Fibroblast of pulmonary artery (primary cell): ENCODE results near the gene FOSL1.

Experiments
- DNase-seq: peaks from one replicate; pipeline ENCODE4 v3.0.0-alpha.2; 2010; ENCODE audit warnings: low read depth
- H3K4me3 ChIP-seq: replicated peaks from 2 replicates; pipeline ENCODE4 v1.5.1; 2011; ENCODE audit warnings: low read depth, mild to moderate bottlenecking, control low read depth, low read length, moderate library complexity
- TF ChIP-seq, protein P1 (sequence below): IDR thresholded peaks from 2 replicates; pipeline ENCODE4 v1.5.1; 2011; ENCODE audit warnings: mild to moderate bottlenecking, control low read depth, low read length, inconsistent platforms; ENCODE audit errors: missing control alignments

Gene FOSL1

DNA sequence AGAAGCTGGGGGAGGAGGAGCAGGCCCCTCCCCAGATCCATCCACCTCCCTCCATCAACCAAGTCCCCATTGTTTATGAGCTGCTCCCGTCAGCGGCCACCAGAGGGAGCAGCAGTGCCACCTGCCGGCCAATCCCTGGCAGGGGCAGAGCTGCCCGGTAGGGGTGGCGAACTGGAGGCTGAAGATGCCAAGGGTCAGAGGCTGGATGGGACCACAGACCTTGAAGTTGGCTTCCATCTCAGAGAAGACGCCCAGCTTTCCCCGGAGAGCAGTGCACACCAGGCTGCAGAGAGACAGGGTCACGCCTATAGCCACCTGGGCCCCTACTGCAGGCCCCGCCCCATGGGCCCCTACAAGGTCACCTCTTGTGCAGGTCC, 15.5 kb downstream of the FOSL1 start:
- TF ChIP-seq, protein P1, sequence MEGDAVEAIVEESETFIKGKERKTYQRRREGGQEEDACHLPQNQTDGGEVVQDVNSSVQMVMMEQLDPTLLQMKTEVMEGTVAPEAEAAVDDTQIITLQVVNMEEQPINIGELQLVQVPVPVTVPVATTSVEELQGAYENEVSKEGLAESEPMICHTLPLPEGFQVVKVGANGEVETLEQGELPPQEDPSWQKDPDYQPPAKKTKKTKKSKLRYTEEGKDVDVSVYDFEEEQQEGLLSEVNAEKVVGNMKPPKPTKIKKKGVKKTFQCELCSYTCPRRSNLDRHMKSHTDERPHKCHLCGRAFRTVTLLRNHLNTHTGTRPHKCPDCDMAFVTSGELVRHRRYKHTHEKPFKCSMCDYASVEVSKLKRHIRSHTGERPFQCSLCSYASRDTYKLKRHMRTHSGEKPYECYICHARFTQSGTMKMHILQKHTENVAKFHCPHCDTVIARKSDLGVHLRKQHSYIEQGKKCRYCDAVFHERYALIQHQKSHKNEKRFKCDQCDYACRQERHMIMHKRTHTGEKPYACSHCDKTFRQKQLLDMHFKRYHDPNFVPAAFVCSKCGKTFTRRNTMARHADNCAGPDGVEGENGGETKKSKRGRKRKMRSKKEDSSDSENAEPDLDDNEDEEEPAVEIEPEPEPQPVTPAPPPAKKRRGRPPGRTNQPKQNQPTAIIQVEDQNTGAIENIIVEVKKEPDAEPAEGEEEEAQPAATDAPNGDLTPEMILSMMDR = no peak
- H3K4me3 ChIP-seq = no peak overlapping the region
- peak; percentile 83 for DNase-seq

DNA sequence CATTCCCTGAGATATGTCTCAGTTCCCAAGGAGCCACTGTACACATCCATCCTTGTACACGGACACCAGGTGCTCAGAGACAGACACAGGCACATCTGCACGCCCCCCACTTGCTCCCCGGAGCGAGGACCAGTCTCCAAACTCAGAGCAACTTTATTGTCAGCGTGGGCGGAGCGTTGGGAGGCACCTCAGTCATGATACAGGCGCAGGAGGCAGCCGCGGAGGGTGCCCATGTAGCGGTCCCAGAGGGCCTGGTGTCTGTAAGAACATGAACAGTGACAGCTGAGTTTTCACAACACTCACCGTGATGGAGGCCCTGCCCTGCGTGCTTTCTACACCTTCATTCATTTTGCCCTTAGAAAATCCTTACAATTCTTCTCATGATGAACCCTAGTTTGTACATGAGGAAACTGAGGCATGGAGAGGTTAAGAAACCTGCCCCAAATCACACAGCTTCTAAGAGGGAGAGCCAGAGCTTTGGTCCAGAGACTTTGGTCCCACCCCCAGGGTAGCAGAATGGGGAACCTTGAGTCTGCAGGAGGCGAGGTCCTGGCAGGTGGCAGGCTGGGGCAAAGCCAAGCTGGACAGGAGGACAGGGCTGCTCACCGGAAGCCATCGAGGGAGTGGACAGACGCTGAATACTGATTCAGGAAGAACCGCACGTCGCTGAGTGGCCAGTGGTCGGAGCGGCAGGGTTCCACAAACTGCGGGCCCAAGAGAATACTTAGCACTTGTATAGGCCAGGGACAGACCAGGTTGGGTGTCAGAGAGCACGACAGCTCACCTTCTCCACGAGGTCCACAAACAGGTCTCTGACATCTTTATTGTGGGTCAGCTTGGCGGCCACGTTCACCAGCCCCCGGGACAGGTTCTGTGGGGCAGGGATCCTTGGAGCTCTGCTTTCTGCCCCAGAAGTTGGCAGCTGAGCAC, 16.1 kb downstream of the FOSL1 start:
- TF ChIP-seq, protein P1 = no peak
- no peak overlapping the region for H3K4me3 ChIP-seq
- no peak for DNase-seq

DNA sequence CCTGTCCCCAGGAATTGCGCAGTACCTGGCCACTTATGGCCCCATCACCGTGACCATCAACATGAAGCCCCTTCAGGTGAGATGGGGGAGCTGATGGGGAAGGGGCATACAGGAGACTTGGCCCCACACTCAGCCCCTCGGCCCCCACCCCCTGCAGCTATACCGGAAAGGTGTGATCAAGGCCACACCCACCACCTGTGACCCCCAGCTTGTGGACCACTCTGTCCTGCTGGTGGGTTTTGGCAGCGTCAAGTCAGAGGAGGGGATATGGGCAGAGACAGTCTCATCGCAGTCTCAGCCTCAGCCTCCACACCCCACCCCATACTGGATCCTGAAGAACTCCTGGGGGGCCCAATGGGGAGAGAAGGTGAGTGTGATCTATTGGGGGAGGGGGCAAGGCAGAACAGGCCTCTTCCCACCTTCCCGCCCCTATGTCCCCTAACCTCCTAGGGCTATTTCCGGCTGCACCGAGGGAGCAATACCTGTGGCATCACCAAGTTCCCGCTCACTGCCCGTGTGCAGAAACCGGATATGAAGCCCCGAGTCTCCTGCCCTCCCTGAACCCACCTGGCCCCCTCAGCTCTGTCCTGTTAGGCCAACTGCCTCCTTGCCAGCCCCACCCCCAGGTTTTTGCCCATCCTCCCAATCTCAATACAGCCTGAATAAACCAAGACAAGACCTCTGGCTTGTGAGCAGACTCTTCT, 17.0 kb downstream of the FOSL1 start:
- no peak overlapping the region for H3K4me3 ChIP-seq
- no peak for DNase-seq
- TF ChIP-seq, protein P1 = no peak

DNA sequence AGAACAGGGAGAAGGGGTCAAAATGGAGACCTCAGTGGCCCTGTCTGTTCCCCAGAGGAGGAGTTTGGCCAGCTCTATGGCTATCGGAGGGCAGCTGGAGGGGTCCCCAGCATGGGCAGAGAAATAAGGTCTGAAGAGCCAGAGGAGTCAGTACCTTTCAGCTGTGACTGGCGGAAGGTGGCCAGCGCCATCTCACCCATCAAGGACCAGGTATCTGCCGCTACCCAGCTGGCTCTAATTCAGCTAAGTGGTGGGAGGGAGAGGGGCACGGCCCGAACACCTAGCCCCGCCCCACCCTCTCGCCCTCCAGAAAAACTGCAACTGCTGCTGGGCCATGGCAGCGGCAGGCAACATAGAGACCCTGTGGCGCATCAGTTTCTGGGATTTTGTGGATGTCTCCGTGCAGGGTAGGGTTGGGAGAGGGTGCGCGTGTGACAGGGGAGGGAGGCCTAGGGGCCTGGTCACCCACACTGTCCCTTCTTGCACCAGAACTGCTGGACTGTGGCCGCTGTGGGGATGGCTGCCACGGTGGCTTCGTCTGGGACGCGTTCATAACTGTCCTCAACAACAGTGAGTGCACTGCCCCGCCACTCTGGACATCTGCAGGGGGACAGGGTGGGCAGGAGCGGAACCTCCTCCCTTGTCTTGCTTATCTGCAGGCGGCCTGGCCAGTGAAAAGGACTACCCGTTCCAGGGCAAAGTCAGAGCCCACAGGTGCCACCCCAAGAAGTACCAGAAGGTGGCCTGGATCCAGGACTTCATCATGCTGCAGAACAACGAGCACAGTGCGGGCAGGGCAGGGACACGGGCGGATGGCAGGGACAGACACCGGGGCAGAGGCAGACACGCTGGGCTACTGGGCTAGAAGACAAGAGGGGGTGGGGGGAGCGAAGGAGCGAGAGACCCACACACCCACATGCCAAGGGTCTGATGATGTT, 17.8 kb downstream of the FOSL1 start:
- no peak overlapping the region for H3K4me3 ChIP-seq
- TF ChIP-seq, protein P1 = no peak
- DNase-seq = no peak

DNA sequence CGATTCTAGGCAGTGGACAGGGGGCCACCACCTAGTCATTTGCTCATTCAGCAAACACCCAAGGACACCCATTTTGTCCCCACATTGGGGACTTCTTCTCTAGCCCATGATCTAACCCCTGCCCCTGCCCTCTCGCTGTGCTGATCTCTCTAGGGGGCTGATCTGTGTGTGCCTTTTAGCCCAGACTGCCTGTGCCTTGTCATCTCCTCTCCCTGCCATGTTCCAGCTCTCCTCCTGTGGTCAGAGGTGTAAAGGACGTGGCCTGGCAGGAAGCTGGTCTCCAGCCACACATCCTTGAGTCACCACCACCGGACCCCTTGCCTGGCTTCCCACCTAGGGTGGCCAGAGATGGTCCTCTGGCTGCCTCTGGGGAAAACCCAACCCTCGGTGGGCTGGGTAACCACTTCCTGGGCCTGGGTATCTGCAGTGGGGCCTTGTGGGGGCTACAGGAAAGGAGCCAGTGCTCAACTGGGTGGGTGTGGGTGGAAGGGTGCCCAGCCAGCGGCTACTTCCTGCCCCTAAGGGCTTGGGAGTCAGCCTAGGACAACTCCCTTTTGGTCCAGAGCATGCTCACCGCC, 19.3 kb downstream of the FOSL1 start:
- TF ChIP-seq, protein P1 = no peak

DNA sequence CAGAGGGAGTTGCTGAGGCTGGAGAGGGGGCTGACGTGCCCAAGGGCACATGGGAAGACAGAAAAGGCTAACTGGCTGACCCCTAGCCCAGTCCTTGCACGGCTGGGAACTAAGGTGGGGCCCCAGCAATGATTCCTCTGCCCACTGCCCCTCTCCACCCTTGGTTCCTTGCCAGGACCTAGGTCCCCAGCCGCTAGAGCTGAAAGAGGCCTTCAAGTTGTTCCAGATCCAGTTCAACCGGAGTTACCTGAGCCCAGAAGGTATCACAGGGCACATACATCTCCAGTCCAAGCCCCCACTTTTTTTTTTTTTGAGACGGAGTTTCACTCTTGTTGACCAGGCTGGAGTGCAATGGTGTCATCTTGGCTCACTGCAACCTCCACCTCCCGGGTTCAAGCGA, 20.2 kb downstream of the FOSL1 start:
- no peak for DNase-seq
- TF ChIP-seq, protein P1 = no peak
- H3K4me3 ChIP-seq = no peak overlapping the region

More for the DNA sequence above, 19.3 kb downstream of the FOSL1 start:
- DNase-seq = no peak
- H3K4me3 ChIP-seq = no peak overlapping the region
